ENCODE results near the gene TMEM229B.

The TMEM229B gene

DNA sequence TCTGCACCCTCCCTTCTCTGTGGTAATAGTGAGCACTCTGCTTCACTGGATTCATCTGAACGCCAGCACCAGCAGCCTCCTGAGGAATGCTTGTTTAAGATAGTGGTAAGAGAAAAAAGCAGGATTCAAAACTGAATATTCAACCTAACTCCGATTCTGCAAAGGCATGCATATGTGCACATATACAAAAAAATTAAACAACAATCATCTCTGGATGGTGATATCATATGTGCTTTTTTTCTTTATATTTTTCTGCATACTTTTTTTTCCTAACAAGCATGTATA lies 9.8 kb downstream of the TMEM229B start:
- DNase-seq = no peak
- H4K20me1 ChIP-seq (ENCODE audit: insufficient read depth, low read length) = 0 out of 2 replicates have a peak, but pooled peaks cover 2% of the 10 kb centered on the region
- H3K4me1 ChIP-seq (ENCODE audit: insufficient read depth, low read length) = no peaks in the 10 kb centered on the region
- H3K4me3 ChIP-seq (ENCODE audit: low read depth in 1 of 2, low read length in 2 of 2) = no peak overlapping the region
- no peaks in the 10 kb centered on the region for H3K9me3 ChIP-seq (ENCODE audit: insufficient read depth, low read length, severe bottlenecking)
- no peak overlapping the region for H3K27ac ChIP-seq (ENCODE audit: low read length)
- H3K27me3 ChIP-seq (ENCODE audit: insufficient read depth, low read length, poor library complexity) = no peaks in the 10 kb centered on the region
- H3K9ac ChIP-seq (ENCODE audit: low read depth, low read length) = no peak overlapping the region
- H3K36me3 ChIP-seq (ENCODE audit: insufficient read depth, low read length) = no peaks in the 10 kb centered on the region
- ATAC-seq (ENCODE audit: insufficient read depth, low read depth) = no peak
- H3K4me2 ChIP-seq (ENCODE audit: insufficient read depth, low read length) = no peak overlapping the region
- H2AFZ ChIP-seq (ENCODE audit: low read depth, low read length) = no peak overlapping the region
- H3K79me2 ChIP-seq (ENCODE audit: insufficient read depth, low read length) = no peaks in the 10 kb centered on the region
- TF ChIP-seq, protein P1, sequence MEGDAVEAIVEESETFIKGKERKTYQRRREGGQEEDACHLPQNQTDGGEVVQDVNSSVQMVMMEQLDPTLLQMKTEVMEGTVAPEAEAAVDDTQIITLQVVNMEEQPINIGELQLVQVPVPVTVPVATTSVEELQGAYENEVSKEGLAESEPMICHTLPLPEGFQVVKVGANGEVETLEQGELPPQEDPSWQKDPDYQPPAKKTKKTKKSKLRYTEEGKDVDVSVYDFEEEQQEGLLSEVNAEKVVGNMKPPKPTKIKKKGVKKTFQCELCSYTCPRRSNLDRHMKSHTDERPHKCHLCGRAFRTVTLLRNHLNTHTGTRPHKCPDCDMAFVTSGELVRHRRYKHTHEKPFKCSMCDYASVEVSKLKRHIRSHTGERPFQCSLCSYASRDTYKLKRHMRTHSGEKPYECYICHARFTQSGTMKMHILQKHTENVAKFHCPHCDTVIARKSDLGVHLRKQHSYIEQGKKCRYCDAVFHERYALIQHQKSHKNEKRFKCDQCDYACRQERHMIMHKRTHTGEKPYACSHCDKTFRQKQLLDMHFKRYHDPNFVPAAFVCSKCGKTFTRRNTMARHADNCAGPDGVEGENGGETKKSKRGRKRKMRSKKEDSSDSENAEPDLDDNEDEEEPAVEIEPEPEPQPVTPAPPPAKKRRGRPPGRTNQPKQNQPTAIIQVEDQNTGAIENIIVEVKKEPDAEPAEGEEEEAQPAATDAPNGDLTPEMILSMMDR (IDR thresholded peaks at IDR 0.05; ENCODE audit: borderline replicate concordance, extremely low read depth, low read length, poor library complexity, severe bottlenecking) = no peak
- no peak for TF ChIP-seq EZH2 (IDR thresholded peaks at IDR 0.05; ENCODE audit: borderline replicate concordance, low read depth, low read length, severe bottlenecking)

DNA sequence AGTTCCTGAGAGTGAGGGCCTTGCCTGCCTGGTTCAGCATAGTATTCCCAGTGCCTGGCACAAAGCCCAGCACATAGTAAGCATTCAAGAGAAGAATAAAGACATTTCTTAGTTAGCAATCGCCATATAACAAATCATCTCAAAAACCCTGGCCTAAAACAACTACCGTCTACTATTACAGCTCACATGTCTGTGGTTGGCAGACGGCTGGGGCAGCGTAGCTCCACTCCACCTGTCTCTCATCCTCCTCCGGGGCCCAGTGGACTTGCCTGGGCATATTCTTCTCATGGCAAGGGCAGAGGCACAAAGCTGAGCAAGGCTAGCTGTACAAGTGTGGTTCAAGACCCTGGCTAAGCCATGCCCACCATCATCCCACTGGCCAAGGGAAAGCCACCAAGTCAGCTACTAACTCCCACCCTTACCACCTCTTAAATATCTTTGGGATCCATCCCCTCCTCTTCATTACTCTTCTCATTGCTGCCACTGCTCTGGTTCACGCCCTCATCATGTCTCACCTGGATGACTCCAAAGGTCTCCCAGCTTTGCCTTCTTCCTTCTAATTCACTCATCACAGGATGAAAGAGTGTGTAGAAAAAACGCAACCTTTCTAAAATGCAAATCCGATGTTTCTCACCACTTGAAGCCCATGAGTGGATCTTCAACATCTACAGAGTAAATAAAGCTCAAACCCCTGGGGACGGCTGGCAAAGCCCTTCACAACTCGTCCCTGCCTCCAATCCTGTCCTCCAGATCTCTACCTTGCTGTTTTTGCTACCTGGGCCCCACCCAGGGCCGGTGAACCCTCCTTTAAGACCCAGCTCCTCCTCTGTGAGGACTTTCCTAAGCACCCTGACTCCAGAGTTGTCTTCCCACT lies 10.4 kb downstream of the TMEM229B start:
- Histone ChIP-seq H3K36me3 (ENCODE audit: insufficient read depth, low read length) (no peaks in the 10 kb centered on the region), H3K9me3 (ENCODE audit: insufficient read depth, low read length, severe bottlenecking) (no peaks in the 10 kb centered on the region), H3K27ac (ENCODE audit: low read length) (no peak overlapping the region), H3K4me1 (ENCODE audit: insufficient read depth, low read length) (no peaks in the 10 kb centered on the region), H3K4me3 (ENCODE audit: low read depth in 1 of 2, low read length in 2 of 2) (no peak overlapping the region), H3K27me3 (ENCODE audit: insufficient read depth, low read length, poor library complexity) (no peaks in the 10 kb centered on the region), H3K79me2 (ENCODE audit: insufficient read depth, low read length) (no peaks in the 10 kb centered on the region), H3K4me2 (ENCODE audit: insufficient read depth, low read length) (no peak overlapping the region), H2AFZ (ENCODE audit: low read depth, low read length) (no peak overlapping the region), H3K9ac (ENCODE audit: low read depth, low read length) (no peak overlapping the region), H4K20me1 (ENCODE audit: insufficient read depth, low read length) (0 out of 2 replicates have a peak, but pooled peaks cover 2% of the 10 kb centered on the region)
- ATAC-seq (ENCODE audit: insufficient read depth, low read depth) (no peak), DNase-seq (no peak)
- TF ChIP-seq EZH2 (IDR thresholded peaks at IDR 0.05; ENCODE audit: borderline replicate concordance, low read depth, low read length, severe bottlenecking) = no peak
- TF ChIP-seq, protein P1 (IDR thresholded peaks at IDR 0.05; ENCODE audit: borderline replicate concordance, extremely low read depth, low read length, poor library complexity, severe bottlenecking) = no peak

DNA sequence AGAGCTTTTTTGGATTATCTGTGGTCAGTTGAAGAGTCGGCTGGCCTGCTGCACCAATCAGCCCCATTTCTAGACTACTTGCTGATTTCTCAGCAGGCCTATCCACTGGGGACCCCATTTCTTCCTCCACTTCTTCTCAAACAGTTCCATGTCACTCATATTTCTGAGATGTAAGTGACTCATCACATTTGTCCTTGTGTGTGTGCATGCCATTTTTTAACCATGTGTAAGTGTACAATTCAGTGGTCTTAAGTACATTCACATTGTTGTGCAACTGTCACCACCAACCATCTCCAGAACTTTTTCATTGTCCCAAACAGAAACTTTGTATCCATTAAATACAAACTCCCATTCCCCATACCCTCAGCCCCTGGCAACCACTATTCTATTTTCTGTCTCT lies 14.2 kb downstream of the TMEM229B start:
- no peaks in the 10 kb centered on the region for H3K4me1 ChIP-seq (ENCODE audit: insufficient read depth, low read length)
- no peak for ATAC-seq (ENCODE audit: insufficient read depth, low read depth)
- no peaks in the 10 kb centered on the region for H3K27me3 ChIP-seq (ENCODE audit: insufficient read depth, low read length, poor library complexity)
- no peak overlapping the region for H3K27ac ChIP-seq (ENCODE audit: low read length)
- H3K36me3 ChIP-seq (ENCODE audit: insufficient read depth, low read length) = no peaks in the 10 kb centered on the region
- H3K4me3 ChIP-seq (ENCODE audit: low read depth in 1 of 2, low read length in 2 of 2) = no peak overlapping the region
- TF ChIP-seq, protein P1 (IDR thresholded peaks at IDR 0.05; ENCODE audit: borderline replicate concordance, extremely low read depth, low read length, poor library complexity, severe bottlenecking) = no peak
- TF ChIP-seq EZH2 (IDR thresholded peaks at IDR 0.05; ENCODE audit: borderline replicate concordance, low read depth, low read length, severe bottlenecking) = no peak
- no peak overlapping the region for H3K4me2 ChIP-seq (ENCODE audit: insufficient read depth, low read length)
- H3K9ac ChIP-seq (ENCODE audit: low read depth, low read length) = no peak overlapping the region
- no peaks in the 10 kb centered on the region for H3K79me2 ChIP-seq (ENCODE audit: insufficient read depth, low read length)
- no peak overlapping the region for H2AFZ ChIP-seq (ENCODE audit: low read depth, low read length)
- H4K20me1 ChIP-seq (ENCODE audit: insufficient read depth, low read length) = no peaks in the 10 kb centered on the region
- no peak for DNase-seq
- no peaks in the 10 kb centered on the region for H3K9me3 ChIP-seq (ENCODE audit: insufficient read depth, low read length, severe bottlenecking)

Data from DND-41 (cell line).